ENCODE data around the gene CASP6.

Gene CASP6

GRCh38 chr4:109745830-109746229 lies 42.6 kb upstream of the CASP6 start:
- H3K9me3 ChIP-seq (ENCODE audit: insufficient read depth, low read length), result no peaks in the 10 kb centered on the region
- H3K79me2 ChIP-seq (ENCODE audit: insufficient read depth, low read length), result no peaks in the 10 kb centered on the region
- H4K20me1 ChIP-seq (ENCODE audit: low read depth, low read length), result no peaks in the 10 kb centered on the region
- no peak overlapping the region for H3K4me3 ChIP-seq (ENCODE audit: insufficient read depth, low read length, poor library complexity, severe bottlenecking)
- TF ChIP-seq CTCF (IDR thresholded peaks at IDR 0.05; ENCODE audit: insufficient read depth, low read length, poor library complexity, severe bottlenecking) (no peak), EZH2phosphoT487 (conservative IDR thresholded peaks at IDR 0.05; ENCODE audit: low read length) (no peak)
- H3F3A ChIP-seq (ENCODE audit: insufficient read depth), result no peaks in the 10 kb centered on the region
- H3K9me2 ChIP-seq (replicated peaks; ENCODE audit: insufficient read depth, low read length), result no peaks in the 10 kb centered on the region
- H3K27me3 ChIP-seq (ENCODE audit: low read length), result no peaks in the 10 kb centered on the region
- H2AFZ ChIP-seq (ENCODE audit: low read depth, low read length, severe bottlenecking), result no peak overlapping the region
- no peak overlapping the region for H3K9ac ChIP-seq (ENCODE audit: low read length)
- no peaks in the 10 kb centered on the region for H3K36me3 ChIP-seq (ENCODE audit: low read length)
- H3K27ac ChIP-seq (ENCODE audit: low read depth, low read length), result no peak overlapping the region
- H3K4me2 ChIP-seq (ENCODE audit: low read depth, low read length, poor library complexity, severe bottlenecking), result no peak overlapping the region

GRCh38 chr4:109739547-109739946 lies 36.3 kb upstream of the CASP6 start:
- H3K9ac ChIP-seq (ENCODE audit: low read length), result no peak overlapping the region
- no peaks in the 10 kb centered on the region for H3F3A ChIP-seq (ENCODE audit: insufficient read depth)
- no peak overlapping the region for H3K4me3 ChIP-seq (ENCODE audit: insufficient read depth, low read length, poor library complexity, severe bottlenecking)
- no peaks in the 10 kb centered on the region for H4K20me1 ChIP-seq (ENCODE audit: low read depth, low read length)
- no peak overlapping the region for H3K27ac ChIP-seq (ENCODE audit: low read depth, low read length)
- no peak overlapping the region for H3K4me2 ChIP-seq (ENCODE audit: low read depth, low read length, poor library complexity, severe bottlenecking)
- TF ChIP-seq CTCF (IDR thresholded peaks at IDR 0.05; ENCODE audit: insufficient read depth, low read length, poor library complexity, severe bottlenecking), result no peak
- no peak for TF ChIP-seq EZH2phosphoT487 (conservative IDR thresholded peaks at IDR 0.05; ENCODE audit: low read length)
- H3K9me3 ChIP-seq (ENCODE audit: insufficient read depth, low read length), result no peaks in the 10 kb centered on the region
- H3K36me3 ChIP-seq (ENCODE audit: low read length), result no peaks in the 10 kb centered on the region
- H3K9me2 ChIP-seq (replicated peaks; ENCODE audit: insufficient read depth, low read length), result no peaks in the 10 kb centered on the region
- no peaks in the 10 kb centered on the region for H3K27me3 ChIP-seq (ENCODE audit: low read length)
- H2AFZ ChIP-seq (ENCODE audit: low read depth, low read length, severe bottlenecking), result no peak overlapping the region
- no peaks in the 10 kb centered on the region for H3K79me2 ChIP-seq (ENCODE audit: insufficient read depth, low read length)

DNA sequence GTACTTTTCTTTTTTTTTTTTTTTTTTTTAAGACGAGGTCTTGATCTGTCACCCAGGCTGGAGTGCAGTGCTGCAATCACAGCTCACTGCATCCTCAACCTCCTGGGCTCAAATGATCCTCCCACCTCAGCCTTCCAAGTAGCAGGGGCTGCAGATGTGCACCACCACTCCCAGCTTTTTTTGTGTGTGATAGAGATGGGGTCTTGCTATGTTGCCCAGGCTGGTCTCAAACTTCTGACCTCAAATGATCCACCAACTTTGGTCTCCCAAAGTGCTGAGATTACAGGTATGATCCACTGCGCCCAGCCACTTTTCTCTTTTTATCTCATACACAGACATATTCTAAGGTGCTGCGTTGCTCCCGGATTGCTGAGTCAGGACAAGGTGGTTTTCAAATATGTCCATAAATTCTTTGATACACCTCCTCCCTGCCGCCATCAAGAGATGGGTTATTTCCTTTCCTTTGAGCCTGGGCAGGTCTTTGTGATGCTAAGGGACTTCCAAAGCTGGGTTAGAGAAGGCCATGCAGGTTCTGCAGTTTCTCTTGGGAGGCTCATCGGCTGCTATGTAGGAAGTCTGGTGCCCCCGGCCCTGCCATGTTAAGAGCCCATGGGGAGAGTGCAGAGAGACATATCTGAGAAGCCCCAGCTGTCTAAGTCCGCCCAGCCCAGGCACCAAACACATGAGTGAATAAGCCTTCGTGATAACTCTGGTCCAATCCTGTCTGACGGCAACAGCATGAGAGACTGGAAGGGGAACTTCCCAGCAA lies 35.0 kb upstream of the CASP6 start:
- Histone ChIP-seq H3F3A (ENCODE audit: insufficient read depth) (no peaks in the 10 kb centered on the region), H4K20me1 (ENCODE audit: low read depth, low read length) (no peaks in the 10 kb centered on the region), H3K27ac (ENCODE audit: low read depth, low read length) (no peak overlapping the region), H3K79me2 (ENCODE audit: insufficient read depth, low read length) (no peaks in the 10 kb centered on the region), H3K9me3 (ENCODE audit: insufficient read depth, low read length) (no peaks in the 10 kb centered on the region), H3K4me3 (ENCODE audit: insufficient read depth, low read length, poor library complexity, severe bottlenecking) (no peak overlapping the region), H3K27me3 (ENCODE audit: low read length) (no peaks in the 10 kb centered on the region), H3K4me2 (ENCODE audit: low read depth, low read length, poor library complexity, severe bottlenecking) (no peak overlapping the region), H2AFZ (ENCODE audit: low read depth, low read length, severe bottlenecking) (no peak overlapping the region), H3K9ac (ENCODE audit: low read length) (no peak overlapping the region), H3K9me2 (replicated peaks; ENCODE audit: insufficient read depth, low read length) (no peaks in the 10 kb centered on the region), H3K36me3 (ENCODE audit: low read length) (no peaks in the 10 kb centered on the region)
- TF ChIP-seq EZH2phosphoT487 (conservative IDR thresholded peaks at IDR 0.05; ENCODE audit: low read length) (no peak), CTCF (IDR thresholded peaks at IDR 0.05; ENCODE audit: insufficient read depth, low read length, poor library complexity, severe bottlenecking) (no peak)
